Memory B cell (primary cell): ENCODE results near the gene PTGES2.

Experiments used
- ATAC-seq: fragments of 150-1000 bp; cut with Tn5 transposase; 2 replicates; pipeline ENCODE4 v1.10.0; 2021; ENCODE audit warnings: low read depth, mild to moderate bottlenecking, moderate library complexity
- DNase-seq, 2 donors: peaks; one replicate each; pipeline ENCODE4 v3.0.0; 2022; ENCODE audit warnings: low spot score in 2 of 2
- H3K27ac Mint-ChIP-seq: one replicate; pipeline ENCODE4 v1.8.0; 2022; ENCODE audit warnings: mild to moderate bottlenecking, moderate library complexity, mixed read lengths
- H3K27me3 Mint-ChIP-seq: one replicate; pipeline ENCODE4 v1.8.0; 2022; ENCODE audit warnings: mixed read lengths
- H3K36me3 Mint-ChIP-seq: one replicate; pipeline ENCODE4 v1.8.0; 2022; ENCODE audit warnings: mild to moderate bottlenecking, mixed read lengths
- H3K4me1 Mint-ChIP-seq: one replicate; pipeline ENCODE4 v1.8.0; 2022; ENCODE audit warnings: mixed read lengths
- H3K4me3 Mint-ChIP-seq: one replicate; pipeline ENCODE4 v1.8.0; 2022; ENCODE audit warnings: mild to moderate bottlenecking, moderate library complexity, mixed read lengths
- H3K9me3 Mint-ChIP-seq: one replicate; pipeline ENCODE4 v1.8.0; 2022; ENCODE audit warnings: mixed read lengths

Gene PTGES2

DNA sequence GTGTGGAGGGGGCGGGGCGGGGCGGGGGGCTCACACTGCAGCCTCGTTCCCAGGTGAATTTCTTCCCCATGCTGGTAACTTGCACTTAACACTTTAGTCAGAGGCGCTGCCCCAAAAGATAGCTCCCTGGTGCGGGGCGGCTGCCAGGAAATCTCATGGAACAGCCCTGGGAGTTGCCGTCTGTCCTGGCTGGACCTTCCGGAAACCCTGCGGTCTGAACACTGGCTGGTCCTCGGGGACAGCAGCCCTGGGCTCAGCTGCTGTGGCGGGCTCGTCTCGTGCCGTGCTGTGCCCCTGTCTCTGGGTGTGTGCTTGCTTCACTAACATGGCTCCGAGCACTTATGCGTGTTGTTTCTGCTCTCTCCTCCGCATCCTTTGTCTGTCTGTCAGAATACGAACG, 25.8 kb downstream of the PTGES2 start:
- no peaks in the 10 kb centered on the region for H3K27me3 Mint-ChIP-seq

DNA sequence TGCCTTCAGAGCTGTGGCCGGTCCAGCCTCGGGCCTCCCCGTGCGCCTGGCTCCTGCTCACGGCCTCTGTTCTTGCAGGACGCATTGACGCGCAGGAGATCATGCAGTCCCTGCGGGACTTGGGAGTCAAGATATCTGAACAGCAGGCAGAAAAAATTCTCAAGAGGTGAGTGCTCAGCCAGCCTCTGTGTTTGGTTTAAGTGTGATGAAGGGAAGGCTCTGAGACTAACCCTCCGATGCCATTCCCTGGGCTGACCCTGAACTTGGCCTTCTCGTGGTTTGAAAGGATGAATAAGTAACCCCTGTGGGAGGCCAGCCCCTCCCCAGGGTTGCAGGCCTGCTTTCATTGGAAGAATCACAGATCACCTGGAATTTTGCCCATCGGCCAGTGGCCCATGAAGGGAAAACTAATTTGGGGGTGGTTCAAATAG, 26.3 kb downstream of the PTGES2 start:
- H3K27me3 Mint-ChIP-seq, result no peaks in the 10 kb centered on the region
- DNase-seq (no peak), ATAC-seq (no peak)
- peaks cover 14% of the 10 kb centered on the region for H3K36me3 Mint-ChIP-seq
- no peaks in the 10 kb centered on the region for H3K9me3 Mint-ChIP-seq
- H3K27ac Mint-ChIP-seq, result no peak overlapping the region
- no peak overlapping the region for H3K4me3 Mint-ChIP-seq
- no peaks in the 10 kb centered on the region for H3K4me1 Mint-ChIP-seq

More for the DNA sequence above, 25.8 kb downstream of the PTGES2 start:
- Mint-ChIP-seq H3K4me1 (no peaks in the 10 kb centered on the region), H3K27ac (no peak overlapping the region), H3K9me3 (no peaks in the 10 kb centered on the region), H3K36me3 (peaks cover 16% of the 10 kb centered on the region), H3K4me3 (no peak overlapping the region)
- ATAC-seq (no peak), DNase-seq (no peak)

DNA sequence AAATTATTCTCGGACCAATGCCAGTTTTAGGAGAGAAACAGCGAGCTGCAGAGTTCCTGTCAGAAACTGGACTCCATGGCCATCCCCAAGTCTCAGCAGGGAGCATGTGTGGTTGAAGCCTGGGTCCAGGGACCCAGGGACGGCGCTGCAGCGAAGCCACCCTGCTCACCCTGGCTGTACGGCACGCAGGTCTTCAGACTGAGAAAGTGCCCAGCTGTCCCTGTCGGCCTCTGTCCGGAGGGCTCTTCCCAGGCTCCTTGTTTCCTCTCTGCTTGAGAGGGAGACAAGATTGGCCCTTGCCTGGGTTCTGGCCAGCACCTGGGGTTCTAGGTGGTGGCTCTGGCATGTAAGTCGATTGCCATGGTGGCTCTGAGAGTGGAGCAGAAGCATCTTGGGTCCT, 26.9 kb downstream of the PTGES2 start:
- ATAC-seq (no peak), DNase-seq (no peak)
- no peaks in the 10 kb centered on the region for H3K9me3 Mint-ChIP-seq
- peaks cover 14% of the 10 kb centered on the region for H3K36me3 Mint-ChIP-seq
- H3K4me1 Mint-ChIP-seq, result no peaks in the 10 kb centered on the region
- H3K4me3 Mint-ChIP-seq, result no peak overlapping the region
- H3K27me3 Mint-ChIP-seq, result no peaks in the 10 kb centered on the region
- H3K27ac Mint-ChIP-seq, result no peak overlapping the region

DNA sequence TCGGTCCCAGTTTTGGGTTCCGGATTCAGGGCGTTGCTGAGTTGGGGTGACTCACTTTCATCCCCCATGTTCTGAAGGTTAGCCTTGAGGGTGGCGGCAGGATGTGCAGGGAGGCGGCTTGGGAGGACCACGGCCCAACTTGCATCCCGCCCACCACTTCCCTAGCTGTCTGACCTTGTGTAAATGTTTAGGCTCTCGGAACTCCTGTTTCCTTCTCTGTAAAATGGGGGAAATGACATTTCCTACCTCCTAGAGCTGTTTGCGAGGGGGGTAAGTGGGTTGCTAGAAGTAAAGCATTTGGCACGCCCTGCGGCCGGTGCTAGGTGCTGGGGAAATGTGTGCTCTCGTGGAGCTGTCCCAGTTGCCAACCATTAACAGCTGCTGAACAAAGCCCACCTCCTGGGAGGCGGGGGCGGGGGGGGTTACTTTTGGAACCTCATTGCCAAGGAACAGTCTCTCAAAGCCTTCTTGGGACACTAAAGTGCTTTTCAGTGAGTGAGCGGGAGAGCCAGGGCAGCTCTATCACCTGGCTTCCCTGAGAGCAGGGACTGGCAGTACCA, 27.5 kb downstream of the PTGES2 start:
- no peak for DNase-seq

DNA sequence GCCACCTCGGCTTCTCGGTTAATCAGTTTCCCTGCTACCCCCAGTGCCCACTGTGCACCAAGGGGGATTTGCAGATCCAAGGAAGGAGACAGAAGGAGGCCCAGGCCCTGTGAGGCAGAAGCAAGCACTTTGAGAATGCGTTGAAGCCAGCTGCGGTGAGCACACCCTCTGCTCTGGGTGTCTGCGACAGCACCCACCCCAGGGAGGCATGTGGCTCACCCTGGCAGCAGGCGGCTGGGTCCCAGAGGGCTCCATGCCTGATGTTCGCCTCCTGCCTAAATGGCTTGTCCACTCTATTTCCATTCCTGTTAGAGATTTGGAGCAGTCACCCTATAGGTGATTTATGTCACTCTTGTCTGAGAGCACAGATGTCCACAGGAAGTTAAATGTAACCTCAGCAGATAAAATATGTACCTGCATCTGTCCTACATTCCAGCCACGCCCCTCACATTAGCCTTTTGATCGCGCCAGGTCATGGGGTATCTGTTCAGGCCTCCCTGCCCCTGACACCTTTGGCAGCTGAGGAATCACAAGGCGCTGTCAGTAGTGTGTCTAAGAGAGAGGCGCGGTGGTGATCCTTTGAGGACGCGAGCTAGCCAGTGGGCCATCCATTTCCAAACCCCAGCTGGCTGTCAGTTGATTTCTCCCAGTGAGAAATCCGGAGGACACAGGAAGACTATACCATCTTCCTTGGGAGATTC, 28.1 kb downstream of the PTGES2 start:
- Mint-ChIP-seq H3K36me3 (peaks cover 14% of the 10 kb centered on the region), H3K27ac (no peak overlapping the region), H3K27me3 (no peaks in the 10 kb centered on the region), H3K4me3 (no peak overlapping the region), H3K9me3 (no peaks in the 10 kb centered on the region), H3K4me1 (peaks cover 4% of the 10 kb centered on the region)
- no peak for DNase-seq
- no peak for ATAC-seq

More for the DNA sequence above, 27.5 kb downstream of the PTGES2 start:
- Mint-ChIP-seq H3K27ac (no peak overlapping the region), H3K4me1 (no peaks in the 10 kb centered on the region), H3K36me3 (peaks cover 14% of the 10 kb centered on the region), H3K9me3 (no peaks in the 10 kb centered on the region), H3K27me3 (no peaks in the 10 kb centered on the region), H3K4me3 (no peak overlapping the region)
- no peak for ATAC-seq

DNA sequence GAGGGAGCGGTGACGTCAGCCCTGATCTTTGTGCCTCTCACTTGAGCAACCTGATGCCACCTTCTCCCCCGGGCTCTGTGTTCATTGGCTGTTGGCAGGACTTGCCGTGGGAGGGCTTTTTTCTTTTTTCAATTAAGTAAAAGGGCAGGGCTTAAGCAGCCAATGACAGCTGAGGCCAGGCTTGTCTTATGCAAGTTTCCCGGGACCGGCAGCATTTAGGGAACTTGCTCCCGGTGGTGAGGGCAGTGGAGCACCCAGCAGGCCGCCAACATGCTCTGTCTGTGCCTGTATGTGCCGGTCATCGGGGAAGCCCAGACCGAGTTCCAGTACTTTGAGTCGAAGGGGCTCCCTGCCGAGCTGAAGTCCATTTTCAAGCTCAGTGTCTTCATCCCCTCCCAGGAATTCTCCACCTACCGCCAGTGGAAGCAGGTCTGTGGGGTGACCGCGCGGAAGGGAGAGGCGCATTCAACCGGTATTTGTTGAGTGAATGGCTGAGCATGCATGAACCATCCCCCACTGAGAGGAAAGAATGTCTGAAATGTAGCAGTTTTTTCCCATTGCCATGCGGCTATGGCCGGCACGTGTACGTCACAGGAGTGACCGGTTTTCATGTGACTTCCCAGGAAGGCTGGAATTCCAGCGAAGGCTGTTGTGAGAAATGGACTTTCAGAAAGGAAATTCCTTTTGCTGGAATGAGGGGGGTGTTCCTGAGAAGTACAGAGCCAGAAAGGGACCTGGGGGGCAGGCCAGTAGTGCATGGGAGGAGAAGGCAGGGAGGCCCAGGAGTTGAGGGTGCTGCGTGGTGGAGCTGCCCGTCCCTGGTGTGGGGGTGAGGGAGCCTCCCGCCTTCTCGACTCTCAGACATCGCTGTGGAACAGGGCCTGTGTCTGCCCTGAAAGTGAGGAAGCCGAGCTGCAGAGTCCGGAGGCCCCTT, 29.0 kb downstream of the PTGES2 start:
- no peak overlapping the region for H3K27ac Mint-ChIP-seq
- no peaks in the 10 kb centered on the region for H3K9me3 Mint-ChIP-seq
- peaks cover 7% of the 10 kb centered on the region for H3K4me1 Mint-ChIP-seq
- H3K27me3 Mint-ChIP-seq, result no peaks in the 10 kb centered on the region
- ATAC-seq (no peak), DNase-seq (no peak)
- no peak overlapping the region for H3K4me3 Mint-ChIP-seq
- H3K36me3 Mint-ChIP-seq, result peaks cover 14% of the 10 kb centered on the region

DNA sequence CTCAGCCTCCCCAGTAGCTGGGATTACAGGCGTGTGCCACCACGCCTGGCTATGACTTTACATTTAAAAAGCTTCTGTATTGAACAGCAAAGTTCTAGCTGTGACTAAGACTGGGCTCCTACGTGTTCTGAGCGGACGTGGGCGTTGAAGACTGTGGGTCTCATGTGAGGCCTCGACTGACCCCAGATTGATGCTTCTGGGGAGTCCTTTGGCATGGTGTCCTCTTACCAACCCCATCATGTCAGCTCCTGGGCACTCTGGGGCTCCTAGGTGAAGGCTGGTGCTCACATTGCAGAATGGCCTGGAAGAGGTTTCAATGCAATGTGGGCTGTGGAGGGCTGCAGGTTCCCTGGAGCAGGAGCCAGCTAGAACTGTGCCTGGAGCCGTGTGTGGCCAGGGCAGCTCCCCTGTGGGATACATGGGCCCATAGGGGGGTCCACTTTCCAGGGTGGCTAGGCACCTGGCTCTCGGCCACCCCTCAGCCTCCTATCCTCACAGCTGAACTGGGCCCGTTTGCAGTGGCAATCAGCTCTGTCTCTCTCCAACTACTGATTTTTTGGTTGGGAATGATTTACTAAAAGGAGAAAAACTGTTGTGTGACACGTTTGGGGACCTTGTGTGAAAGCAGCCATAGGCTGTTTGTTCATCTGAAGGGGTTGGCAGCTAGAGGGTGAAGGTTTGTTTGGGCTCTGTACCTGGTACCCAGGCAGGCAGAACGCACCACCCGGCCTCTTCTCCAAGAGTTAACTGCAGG, 29.8 kb downstream of the PTGES2 start:
- H3K36me3 Mint-ChIP-seq, result peaks cover 10% of the 10 kb centered on the region
- no peaks in the 10 kb centered on the region for H3K27me3 Mint-ChIP-seq
- DNase-seq (no peak), ATAC-seq (no peak)
- H3K27ac Mint-ChIP-seq, result no peak overlapping the region
- peaks cover 11% of the 10 kb centered on the region for H3K4me1 Mint-ChIP-seq
- no peaks in the 10 kb centered on the region for H3K9me3 Mint-ChIP-seq
- H3K4me3 Mint-ChIP-seq, result no peak overlapping the region

DNA sequence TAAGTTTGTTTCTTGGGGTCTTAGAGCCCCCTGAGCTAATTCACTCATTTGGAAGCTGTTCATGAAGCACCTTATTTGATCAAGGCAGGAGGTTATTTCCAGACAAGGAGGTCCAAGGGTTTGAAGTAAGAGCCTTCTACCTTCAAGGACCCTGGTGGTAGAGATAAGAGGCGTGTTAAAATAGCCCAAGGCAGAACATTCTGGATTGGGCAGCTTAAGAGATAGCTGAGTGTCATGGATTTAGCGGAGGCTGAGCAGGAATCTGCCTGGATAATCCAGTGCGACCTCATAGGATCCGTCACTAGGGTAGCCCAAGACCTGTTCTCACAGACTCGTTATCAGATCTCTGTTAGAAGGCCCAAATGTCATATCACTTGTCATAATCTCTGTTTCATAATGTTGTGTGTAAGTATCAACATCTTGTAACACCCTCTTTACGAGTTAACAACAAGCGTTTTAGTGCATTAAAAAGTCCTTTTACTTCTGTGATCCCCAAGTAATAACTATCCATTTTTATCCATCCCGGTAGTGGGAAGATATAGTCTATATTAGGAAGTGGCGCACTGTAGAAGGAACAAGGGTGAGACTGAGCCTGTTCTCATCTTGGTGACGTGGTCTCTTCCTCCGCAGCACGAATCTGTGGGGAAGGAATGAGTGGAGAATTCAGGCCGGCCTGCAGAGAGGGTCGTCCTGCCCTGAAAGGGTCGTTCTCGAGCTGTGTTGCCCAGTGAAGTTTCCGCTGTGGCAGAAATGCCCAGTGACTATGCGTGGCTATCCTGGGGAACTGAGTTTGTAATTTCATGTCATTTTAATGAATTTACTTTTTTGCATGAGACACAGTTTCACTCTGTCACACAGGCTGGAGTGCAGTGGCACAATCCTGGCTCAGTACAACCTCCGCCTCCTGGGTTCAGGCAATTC, 30.7 kb downstream of the PTGES2 start:
- H3K36me3 Mint-ChIP-seq, result peaks cover 5% of the 10 kb centered on the region
- peaks cover 11% of the 10 kb centered on the region for H3K4me1 Mint-ChIP-seq
- no peaks in the 10 kb centered on the region for H3K9me3 Mint-ChIP-seq
- no peak overlapping the region for H3K27ac Mint-ChIP-seq
- DNase-seq (no peak), ATAC-seq (no peak)
- H3K27me3 Mint-ChIP-seq, result no peaks in the 10 kb centered on the region
- no peak overlapping the region for H3K4me3 Mint-ChIP-seq

DNA sequence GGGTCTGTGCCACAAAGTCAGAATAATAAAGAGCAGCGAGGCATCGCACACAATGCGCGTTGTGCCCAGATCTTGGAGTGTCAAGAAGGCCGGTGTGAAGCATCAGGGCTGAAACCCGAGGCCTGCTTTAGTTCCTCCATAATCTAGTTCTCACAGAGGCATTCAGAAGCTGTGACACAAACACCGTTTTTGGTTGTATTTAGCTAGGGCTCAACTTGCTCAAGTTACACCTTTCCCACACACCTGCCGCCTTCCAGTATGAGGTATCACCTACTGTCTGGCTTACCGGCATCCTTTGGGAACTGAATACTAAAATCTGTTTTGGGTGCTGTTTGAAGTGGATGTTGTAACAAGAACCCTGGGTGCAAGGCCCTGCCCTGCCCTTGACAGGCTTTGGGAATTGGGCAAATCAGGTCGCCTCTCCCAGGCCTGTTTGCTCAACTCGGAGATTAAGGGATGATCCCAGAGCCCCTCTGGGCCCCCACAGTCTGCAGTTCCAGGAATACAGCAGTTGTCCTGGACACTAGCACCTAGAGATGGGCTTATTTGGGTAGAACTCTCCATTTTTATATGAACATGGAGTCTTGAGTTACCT, 32.5 kb downstream of the PTGES2 start:
- H3K36me3 Mint-ChIP-seq, result no peaks in the 10 kb centered on the region
- peak overlapping the region; percentile 99 for H3K27ac Mint-ChIP-seq

DNA sequence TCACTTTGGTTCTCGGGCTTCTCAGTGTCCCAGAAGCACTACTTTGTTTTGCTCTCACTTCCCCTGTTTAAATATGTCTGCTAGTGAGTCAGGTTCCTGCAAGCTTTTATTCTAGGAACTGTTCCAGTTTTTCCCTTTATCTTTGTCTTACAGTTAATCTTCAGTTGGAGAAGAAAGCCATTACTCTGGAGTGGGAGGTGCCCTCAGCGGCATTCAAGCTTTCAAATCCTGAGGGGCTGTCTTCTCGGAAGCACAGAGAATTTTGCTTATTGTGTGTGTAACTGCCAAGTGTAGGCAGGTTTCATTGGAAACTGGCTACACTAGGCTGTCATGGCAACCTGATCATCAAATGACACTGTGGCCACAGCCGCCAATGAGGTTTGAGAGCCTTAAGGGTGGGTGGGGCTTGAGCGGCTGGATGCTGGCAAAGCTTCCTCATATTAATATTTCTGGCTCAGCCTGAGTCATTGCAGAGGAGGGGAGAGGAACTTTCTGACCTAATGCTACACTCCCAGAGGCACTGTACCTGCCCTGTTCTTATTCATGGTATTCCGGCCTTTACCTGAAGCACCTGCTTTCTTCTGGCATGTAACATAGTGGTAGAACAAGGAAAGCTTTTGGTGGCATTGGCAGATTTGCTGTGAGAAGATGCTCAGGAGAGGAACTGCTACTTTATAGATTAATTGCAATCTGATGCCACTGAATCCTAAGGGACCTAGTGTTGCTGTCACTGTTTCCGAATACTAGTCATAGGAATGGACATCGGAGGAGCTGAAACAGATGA, 33.2 kb downstream of the PTGES2 start:
- H3K36me3 Mint-ChIP-seq, result no peaks in the 10 kb centered on the region
- peak overlapping the region; percentile 75 for H3K4me3 Mint-ChIP-seq
- no peaks in the 10 kb centered on the region for H3K27me3 Mint-ChIP-seq
- peaks cover 11% of the 10 kb centered on the region for H3K4me1 Mint-ChIP-seq
- DNase-seq (peak; percentile 67 to 79), ATAC-seq (peak; percentile 97)
- no peaks in the 10 kb centered on the region for H3K9me3 Mint-ChIP-seq
- peak overlapping the region; percentile 99 for H3K27ac Mint-ChIP-seq

More for the DNA sequence above, 32.5 kb downstream of the PTGES2 start:
- ATAC-seq (no peak), DNase-seq (no peak)
- peak overlapping the region; percentile 75 for H3K4me3 Mint-ChIP-seq
- H3K9me3 Mint-ChIP-seq, result no peaks in the 10 kb centered on the region
- peaks cover 11% of the 10 kb centered on the region for H3K4me1 Mint-ChIP-seq
- no peaks in the 10 kb centered on the region for H3K27me3 Mint-ChIP-seq

DNA sequence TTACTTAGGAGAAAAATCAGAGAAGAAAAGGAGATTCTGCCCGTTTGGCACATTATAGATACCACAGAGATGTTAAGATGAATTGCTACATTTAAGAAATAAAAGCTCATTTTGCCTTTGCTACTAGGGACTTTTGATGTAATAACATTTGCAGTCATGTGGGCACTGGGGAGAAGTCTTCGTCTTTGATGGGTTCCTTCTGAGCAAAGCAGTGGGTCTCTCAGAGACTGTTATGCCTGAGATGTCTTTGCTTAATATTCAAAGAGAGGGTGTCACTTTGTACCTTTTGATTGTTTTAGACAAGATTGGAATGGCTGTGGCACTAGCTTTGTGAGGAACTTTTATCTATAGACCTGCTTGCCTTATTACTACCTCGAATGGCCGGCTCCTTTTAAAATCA, 34.5 kb downstream of the PTGES2 start:
- Mint-ChIP-seq H3K4me1 (peaks cover 11% of the 10 kb centered on the region), H3K27ac (peak overlapping the region; percentile 99), H3K9me3 (no peaks in the 10 kb centered on the region), H3K4me3 (no peak overlapping the region), H3K36me3 (no peaks in the 10 kb centered on the region), H3K27me3 (no peaks in the 10 kb centered on the region)
- DNase-seq, result no peak
- ATAC-seq, result no peak
